Measurements from ENCODE around the gene TPP1. TPM values are rescaled to one million over a fixed set of nuclear protein-coding genes. Genes with fewer than 3 reads are reported as not detected.

Gene TPP1
- total and polyA plus RNA-seq, 9 of the 15 experiments (the other 6 are each of a cell fraction or from before 2014, with no cell fraction given) = 7.5 to 75.8 (median 15.7) TPM

DNA sequence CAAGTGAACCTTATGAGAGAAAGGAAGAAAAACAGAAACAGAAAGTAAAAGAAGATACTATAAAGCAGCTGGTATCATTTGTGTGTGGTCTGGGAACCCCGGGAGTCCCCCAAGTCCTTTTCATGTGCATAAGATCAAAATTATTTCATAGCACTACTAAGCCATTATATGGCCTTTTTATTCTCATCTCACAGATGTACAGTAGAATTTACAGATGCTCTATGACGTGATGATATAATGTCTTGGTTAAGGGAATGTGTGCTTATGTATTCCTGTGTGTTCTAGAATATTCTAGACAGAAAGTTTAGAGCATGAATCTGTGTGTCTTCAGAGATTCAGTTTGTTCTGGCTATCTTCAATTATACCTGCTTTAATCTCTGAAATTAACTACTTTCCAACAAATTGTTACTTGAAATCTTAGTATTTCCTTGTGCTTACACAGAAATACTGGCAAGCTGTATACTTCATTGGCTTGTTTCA, 8.6 kb upstream of the TPP1 start:
- POLR2A ChIA-PET = interaction anchor here (1.0 to 2.0 kb wide), 4 partner anchors 8 to 25 kb away, joined by 3 to 6 read pairs (median 4); partner anchors contain the start of gene TPP1
- Histone ChIP-seq H3K9ac (ENCODE audit: insufficient read depth in 1 of 2, low read depth in 2 of 2, low read length in 2 of 2) (no peak overlapping the region), H3K27ac (ENCODE audit: extremely low read depth, low read depth, low read length) (no peak overlapping the region), H2AFZ (ENCODE audit: low read depth, low read length) (no peak overlapping the region), H3K4me1 (replicated peaks in 1 of 2; ENCODE audit: control insufficient read depth in 2 of 2, insufficient read depth in 2 of 2, low read length in 2 of 2) (peaks cover 0 to 31% of the 10 kb centered on the region in 2 experiments; a peak in 2 of 5 replicates), H3K27me3 (ENCODE audit: control insufficient read depth in 2 of 2, insufficient read depth in 2 of 2, low read length in 2 of 2) (peaks cover 3 to 37% of the 10 kb centered on the region in 2 experiments; a peak in 4 of 5 replicates), H3K36me3 (ENCODE audit: control insufficient read depth, insufficient read depth, low read length) (no peaks in the 10 kb centered on the region), H3K9me3 (replicated peaks; ENCODE audit: control insufficient read depth, insufficient read depth, low read depth, low read length) (no peaks in the 10 kb centered on the region), H4K20me1 (replicated peaks; ENCODE audit: control insufficient read depth, insufficient read depth, low read length) (no peaks in the 10 kb centered on the region), H3K9me1 (ENCODE audit: control insufficient read depth, insufficient read depth, low read length) (no peaks in the 10 kb centered on the region), H3K79me2 (ENCODE audit: control insufficient read depth, insufficient read depth, low read length) (no peaks in the 10 kb centered on the region), H3K4me2 (ENCODE audit: insufficient read depth, low read length) (no peak overlapping the region), H3K4me3 (no peak overlapping the region)
- in situ Hi-C loops (cut with MboI) = no loop called here
- CTCF ChIA-PET (ENCODE audit: low intra/inter-chr PET ratio) = no interaction called here
- 14% methylated on average over 2 of the region's 2 CpGs for WGBS (ENCODE audit: insufficient coverage, low coverage, missing lambda C conversion rate)
- no peak for DNase-seq (ENCODE audit: extremely low read depth in 1 of 4, low spot score in 3 of 4)
- TF ChIP-seq, protein P1, sequence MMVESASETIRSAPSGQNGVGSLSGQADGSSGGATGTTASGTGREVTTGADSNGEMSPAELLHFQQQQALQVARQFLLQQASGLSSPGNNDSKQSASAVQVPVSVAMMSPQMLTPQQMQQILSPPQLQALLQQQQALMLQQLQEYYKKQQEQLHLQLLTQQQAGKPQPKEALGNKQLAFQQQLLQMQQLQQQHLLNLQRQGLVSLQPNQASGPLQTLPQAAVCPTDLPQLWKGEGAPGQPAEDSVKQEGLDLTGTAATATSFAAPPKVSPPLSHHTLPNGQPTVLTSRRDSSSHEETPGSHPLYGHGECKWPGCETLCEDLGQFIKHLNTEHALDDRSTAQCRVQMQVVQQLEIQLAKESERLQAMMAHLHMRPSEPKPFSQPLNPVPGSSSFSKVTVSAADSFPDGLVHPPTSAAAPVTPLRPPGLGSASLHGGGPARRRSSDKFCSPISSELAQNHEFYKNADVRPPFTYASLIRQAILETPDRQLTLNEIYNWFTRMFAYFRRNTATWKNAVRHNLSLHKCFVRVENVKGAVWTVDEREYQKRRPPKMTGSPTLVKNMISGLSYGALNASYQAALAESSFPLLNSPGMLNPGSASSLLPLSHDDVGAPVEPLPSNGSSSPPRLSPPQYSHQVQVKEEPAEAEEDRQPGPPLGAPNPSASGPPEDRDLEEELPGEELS (CRISPR knock-in tag; IDR thresholded peaks at IDR 0.05; ENCODE audit: borderline replicate concordance) = no peak
- TF ChIP-seq, protein P2, sequence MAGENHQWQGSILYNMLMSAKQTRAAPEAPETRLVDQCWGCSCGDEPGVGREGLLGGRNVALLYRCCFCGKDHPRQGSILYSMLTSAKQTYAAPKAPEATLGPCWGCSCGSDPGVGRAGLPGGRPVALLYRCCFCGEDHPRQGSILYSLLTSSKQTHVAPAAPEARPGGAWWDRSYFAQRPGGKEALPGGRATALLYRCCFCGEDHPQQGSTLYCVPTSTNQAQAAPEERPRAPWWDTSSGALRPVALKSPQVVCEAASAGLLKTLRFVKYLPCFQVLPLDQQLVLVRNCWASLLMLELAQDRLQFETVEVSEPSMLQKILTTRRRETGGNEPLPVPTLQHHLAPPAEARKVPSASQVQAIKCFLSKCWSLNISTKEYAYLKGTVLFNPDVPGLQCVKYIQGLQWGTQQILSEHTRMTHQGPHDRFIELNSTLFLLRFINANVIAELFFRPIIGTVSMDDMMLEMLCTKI (IDR thresholded peaks at IDR 0.05; ENCODE audit: partially characterized antibody) = no peak
- FAIRE-seq = no peak
- no peak for ATAC-seq
- intact Hi-C loops (cut with micrococcal nuclease) = no loop called here
- no TSS peak for BruUV-seq (replicated peaks)

Data from K562 (cell line).